Right atrium auricular region (tissue), 2 donors: ENCODE measurements around the gene SYNC. TPM values are rescaled to one million over a fixed set of nuclear protein-coding genes. Genes with fewer than 3 reads are reported as not detected.
"Not testable (repeated sequence)": the region's sequence is repeated elsewhere in the genome, so short reads cannot be mapped to it uniquely, and the experiment has no call there.

ENCODE experiments used
- DNase-seq: peaks from one replicate; pipeline ENCODE4 v3.0.0-alpha.2; 2019; ENCODE audit warnings: low spot score
- H3K27ac ChIP-seq, 2 donors: fragments of 200-600 bp; sonication (generic); 1 replicate in 1 of 2; 2 replicates in 1 of 2; pipeline ENCODE4 v1.5.1; 2016 to 2019
- H3K27me3 ChIP-seq, 2 donors: fragments of 200-600 bp; sonication (generic); one replicate each; pipeline versions ENCODE4 v1.5.1 to v1.6.0; 2017 to 2019
- H3K36me3 ChIP-seq: fragments of 200-600 bp; sonication (generic); one replicate; pipeline ENCODE4 v1.5.1; 2016
- H3K4me1 ChIP-seq, 2 donors: fragments of 200-600 bp; sonication (generic); one replicate each; pipeline versions ENCODE4 v1.5.1 to v1.6.0; 2017 to 2019
- H3K4me3 ChIP-seq, 2 donors: fragments of 200-600 bp; sonication (generic); 1 replicate in 1 of 2; 2 replicates in 1 of 2; pipeline ENCODE4 v1.5.1; 2017 to 2019; ENCODE audit warnings: mild to moderate bottlenecking in 1 of 2, moderate library complexity in 1 of 2
- H3K9me3 ChIP-seq, 2 donors: fragments of 200-600 bp; sonication (generic); one replicate each; pipeline ENCODE4 v1.5.1; 2019
- CTCF ChIP-seq, 2 donors: fragments of 200-600 bp; sonication (generic); IDR thresholded peaks; one replicate each; pipeline ENCODE4 v1.5.1; 2019; ENCODE audit warnings: antibody characterized with exemption in 2 of 2
- total RNA-seq, 2 donors: library from RNA; depleted of rRNA; stranded (reverse); fragments of >200 nt; gene quantifications; one replicate each; pipeline ENCODE4 v1.1.0, GENCODE V29; 2016

The SYNC gene
- total RNA-seq, 2 donors from 2014 or later: 19.0 to 32.8 TPM

DNA sequence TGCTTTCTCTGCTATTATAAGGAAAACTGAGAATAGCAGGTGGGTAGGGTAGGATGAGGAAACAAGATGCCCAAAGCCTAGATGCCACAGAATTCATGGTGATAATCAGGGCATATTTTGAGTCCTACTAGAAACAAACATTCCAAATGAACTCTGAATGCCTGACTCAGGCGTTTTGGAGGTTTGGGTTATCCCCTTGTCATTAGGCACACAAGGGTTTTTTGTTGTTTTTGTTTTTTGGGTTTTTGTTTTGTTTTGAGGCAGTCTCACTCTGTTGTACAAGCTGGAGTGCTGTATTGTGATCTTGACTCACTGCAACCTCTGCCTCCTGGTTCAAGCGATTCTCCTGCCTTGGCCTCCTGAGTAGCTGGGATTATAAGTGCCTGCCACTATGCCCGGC is 19.2 kb downstream of the SYNC start:
- Histone ChIP-seq H3K27me3 (no peaks in the 10 kb centered on the region), H3K9me3 (no peaks in the 10 kb centered on the region), H3K27ac (peak overlapping the region; percentile 33 to 38), H3K36me3 (peaks cover 44% of the 10 kb centered on the region), H3K4me1 (peaks cover 0 to 38% of the 10 kb centered on the region in 2 donors), H3K4me3 (no peak overlapping the region)
- no peak for TF ChIP-seq CTCF (IDR thresholded peaks at IDR 0.05)
- DNase-seq: no peak

GRCh38 chr1:32681999-32682398 is 20.6 kb downstream of the SYNC start:
- Histone ChIP-seq H3K9me3 (no peaks in the 10 kb centered on the region), H3K36me3 (peaks cover 52% of the 10 kb centered on the region), H3K27me3 (no peaks in the 10 kb centered on the region), H3K27ac (no peak overlapping the region), H3K4me1 (peaks cover 0 to 38% of the 10 kb centered on the region in 2 donors), H3K4me3 (no peak overlapping the region)
- no peak for DNase-seq
- TF ChIP-seq CTCF (IDR thresholded peaks at IDR 0.05): no peak

DNA sequence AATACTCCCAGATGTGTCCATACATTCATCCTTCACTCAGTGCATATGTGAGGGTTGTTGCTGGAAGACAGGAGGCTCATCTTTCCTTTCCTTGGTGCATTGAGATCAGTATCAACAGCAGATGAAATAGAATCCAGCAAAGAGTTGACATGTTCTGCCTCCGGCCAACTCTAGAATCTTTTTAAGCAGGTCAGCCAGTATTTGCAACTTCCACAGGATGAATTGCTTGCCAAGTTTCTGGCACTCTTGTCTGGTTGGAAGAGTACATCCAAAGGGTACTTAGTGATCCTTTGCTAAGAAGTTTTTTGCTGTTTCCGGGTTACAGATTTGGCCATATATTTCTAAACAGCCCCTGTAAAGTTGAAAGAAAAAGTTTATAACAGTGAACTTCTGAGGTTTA is 21.1 kb downstream of the SYNC start:
- H3K27me3 ChIP-seq: no peaks in the 10 kb centered on the region
- TF ChIP-seq CTCF (IDR thresholded peaks at IDR 0.05): no peak
- peaks cover 0 to 38% of the 10 kb centered on the region in 2 donors for H3K4me1 ChIP-seq
- H3K4me3 ChIP-seq: no peak overlapping the region
- H3K9me3 ChIP-seq: no peaks in the 10 kb centered on the region
- peaks cover 52% of the 10 kb centered on the region for H3K36me3 ChIP-seq
- no peak for DNase-seq
- H3K27ac ChIP-seq: no peak overlapping the region

DNA sequence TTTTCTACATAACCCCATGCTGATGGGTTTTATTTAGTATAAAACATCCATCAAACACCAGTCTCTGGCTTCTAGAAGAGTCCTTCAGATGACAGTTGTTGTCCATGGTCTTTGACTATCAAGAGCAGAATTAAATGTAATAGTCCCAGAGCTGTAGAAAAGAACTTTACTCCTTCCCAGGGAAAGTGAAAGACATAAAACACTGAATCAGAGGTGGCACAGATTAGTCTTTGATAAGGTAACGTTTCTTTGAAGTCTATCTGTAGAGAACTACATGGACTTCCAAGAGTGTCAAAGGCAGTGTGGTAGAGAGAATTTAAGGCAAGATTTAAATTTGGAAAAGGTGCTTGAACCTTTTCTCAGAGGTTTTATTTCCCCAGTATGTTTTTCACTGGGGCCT is 21.9 kb downstream of the SYNC start:
- H3K4me3 ChIP-seq: no peak overlapping the region
- DNase-seq: no peak
- H3K4me1 ChIP-seq: peaks cover 0 to 38% of the 10 kb centered on the region in 2 donors
- TF ChIP-seq CTCF (IDR thresholded peaks at IDR 0.05): no peak
- no peaks in the 10 kb centered on the region for H3K27me3 ChIP-seq
- no peak overlapping the region for H3K27ac ChIP-seq
- peaks cover 58% of the 10 kb centered on the region for H3K36me3 ChIP-seq
- no peaks in the 10 kb centered on the region for H3K9me3 ChIP-seq

- DNase-seq, H3K4me3 ChIP-seq, H3K9me3 ChIP-seq, H3K27me3 ChIP-seq, H3K27ac ChIP-seq: not testable (repeated sequence)
- Histone ChIP-seq H3K4me1 (peaks cover 0 to 32% of the 10 kb centered on the region in 2 donors), H3K36me3 (peaks cover 60% of the 10 kb centered on the region)
Measured at GRCh38 chr1:32679993-32680392, 22.6 kb downstream of the SYNC start.

- no peak for DNase-seq
- no peak for TF ChIP-seq CTCF (IDR thresholded peaks at IDR 0.05)
- Histone ChIP-seq H3K27me3 (no peaks in the 10 kb centered on the region), H3K9me3 (no peaks in the 10 kb centered on the region), H3K27ac (no peak overlapping the region), H3K4me3 (no peak overlapping the region), H3K36me3 (peaks cover 79% of the 10 kb centered on the region), H3K4me1 (peaks cover 0 to 11% of the 10 kb centered on the region in 2 donors)
Measured at GRCh38 chr1:32676945-32677344, 25.6 kb downstream of the SYNC start.

GRCh38 chr1:32668716-32669115 is 33.9 kb downstream of the SYNC start:
- DNase-seq: not testable (repeated sequence)

More at GRCh38 chr1:32668716-32669115, 33.9 kb downstream of the SYNC start:
- not testable (repeated sequence) for H3K9me3 ChIP-seq, H3K27me3 ChIP-seq, H3K4me3 ChIP-seq, H3K4me1 ChIP-seq, H3K27ac ChIP-seq
- H3K36me3 ChIP-seq: peaks cover 97% of the 10 kb centered on the region
